ENCODE results near the gene PRKG2. TPM values are rescaled to one million over a fixed set of nuclear protein-coding genes. Genes with fewer than 3 reads are reported as not detected.

Gene PRKG2
- total RNA-seq, 2 experiments from 2014 or later, result 0.12 to 0.58 TPM

GRCh38 chr4:81113024-81113423 lies 102.0 kb downstream of the PRKG2 start:
- DNase-seq, result no peak
- no peak overlapping the region for H3K27ac Mint-ChIP-seq
- H3K27me3 Mint-ChIP-seq, result no peaks in the 10 kb centered on the region
- peaks cover 3% of the 10 kb centered on the region for H3K4me1 Mint-ChIP-seq
- no peaks in the 10 kb centered on the region for H3K36me3 Mint-ChIP-seq
- no peaks in the 10 kb centered on the region for H3K9me3 Mint-ChIP-seq
- no peak overlapping the region for H3K4me3 Mint-ChIP-seq

- Mint-ChIP-seq H3K4me1 (peaks cover 3% of the 10 kb centered on the region), H3K27me3 (no peaks in the 10 kb centered on the region), H3K27ac (no peak overlapping the region), H3K36me3 (no peaks in the 10 kb centered on the region), H3K9me3 (no peaks in the 10 kb centered on the region), H3K4me3 (no peak overlapping the region)
- no peak for DNase-seq
These were observed 105.7 kb downstream of the PRKG2 start for GRCh38 chr4:81109356-81109755.

- H3K27me3 Mint-ChIP-seq, result no peaks in the 10 kb centered on the region
- H3K4me1 Mint-ChIP-seq, result no peaks in the 10 kb centered on the region
- H3K4me3 Mint-ChIP-seq, result no peak overlapping the region
- DNase-seq, result no peak
- H3K36me3 Mint-ChIP-seq, result no peaks in the 10 kb centered on the region
- no peak overlapping the region for H3K27ac Mint-ChIP-seq
- no peaks in the 10 kb centered on the region for H3K9me3 Mint-ChIP-seq
These were observed 108.9 kb downstream of the PRKG2 start for GRCh38 chr4:81106150-81106549.

DNA sequence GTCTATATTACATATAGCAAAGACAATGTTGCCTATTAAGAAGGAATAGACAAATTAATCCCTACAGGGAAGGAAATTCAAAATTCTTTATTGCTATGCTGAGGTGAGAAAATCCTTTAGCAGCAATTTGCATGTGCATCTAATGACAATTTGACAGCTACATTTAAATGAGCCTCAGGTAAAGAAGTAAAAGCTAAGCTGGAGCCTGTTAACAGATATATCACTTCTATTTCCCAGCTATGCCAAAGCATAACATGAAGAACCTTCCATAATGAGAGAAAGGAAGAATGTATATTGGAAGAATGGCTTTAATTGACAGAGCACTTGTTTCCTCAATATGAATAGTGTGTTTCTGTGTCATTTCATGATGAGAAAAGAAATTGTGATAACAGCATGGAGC lies 112.9 kb downstream of the PRKG2 start:
- DNase-seq, result no peak

GRCh38 chr4:81096566-81096965 lies 118.5 kb downstream of the PRKG2 start:
- Mint-ChIP-seq H3K4me1 (no peaks in the 10 kb centered on the region), H3K27ac (no peak overlapping the region), H3K4me3 (no peak overlapping the region), H3K9me3 (no peaks in the 10 kb centered on the region), H3K27me3 (peaks cover 5% of the 10 kb centered on the region), H3K36me3 (no peaks in the 10 kb centered on the region)
- no peak for DNase-seq

More for the DNA sequence above, 112.9 kb downstream of the PRKG2 start:
- no peaks in the 10 kb centered on the region for H3K4me1 Mint-ChIP-seq
- H3K4me3 Mint-ChIP-seq, result no peak overlapping the region
- no peak overlapping the region for H3K27ac Mint-ChIP-seq
- H3K36me3 Mint-ChIP-seq, result no peaks in the 10 kb centered on the region
- H3K27me3 Mint-ChIP-seq, result peaks cover 5% of the 10 kb centered on the region
- no peaks in the 10 kb centered on the region for H3K9me3 Mint-ChIP-seq

DNA sequence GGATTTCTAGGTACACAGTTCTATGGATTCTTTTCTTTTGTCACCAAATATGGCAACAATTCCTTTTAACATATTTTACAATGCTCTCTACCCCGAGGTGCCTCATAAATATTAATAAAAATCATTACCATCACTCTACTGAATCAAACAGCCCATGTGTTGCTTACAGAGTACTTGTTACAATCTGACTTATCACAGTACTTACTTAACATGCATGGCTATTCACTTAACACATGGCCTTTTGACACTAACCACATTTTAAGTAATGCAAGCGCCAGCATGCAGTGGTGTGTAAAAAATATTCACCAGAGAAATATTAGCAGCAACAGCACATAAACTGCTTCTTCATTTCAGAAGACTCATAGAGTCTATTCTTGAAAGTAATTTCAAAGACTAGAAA lies 119.6 kb downstream of the PRKG2 start:
- Mint-ChIP-seq H3K4me1 (no peaks in the 10 kb centered on the region), H3K9me3 (no peaks in the 10 kb centered on the region), H3K4me3 (no peak overlapping the region), H3K27ac (no peak overlapping the region), H3K36me3 (no peaks in the 10 kb centered on the region), H3K27me3 (peaks cover 5% of the 10 kb centered on the region)
- no peak for DNase-seq

DNA sequence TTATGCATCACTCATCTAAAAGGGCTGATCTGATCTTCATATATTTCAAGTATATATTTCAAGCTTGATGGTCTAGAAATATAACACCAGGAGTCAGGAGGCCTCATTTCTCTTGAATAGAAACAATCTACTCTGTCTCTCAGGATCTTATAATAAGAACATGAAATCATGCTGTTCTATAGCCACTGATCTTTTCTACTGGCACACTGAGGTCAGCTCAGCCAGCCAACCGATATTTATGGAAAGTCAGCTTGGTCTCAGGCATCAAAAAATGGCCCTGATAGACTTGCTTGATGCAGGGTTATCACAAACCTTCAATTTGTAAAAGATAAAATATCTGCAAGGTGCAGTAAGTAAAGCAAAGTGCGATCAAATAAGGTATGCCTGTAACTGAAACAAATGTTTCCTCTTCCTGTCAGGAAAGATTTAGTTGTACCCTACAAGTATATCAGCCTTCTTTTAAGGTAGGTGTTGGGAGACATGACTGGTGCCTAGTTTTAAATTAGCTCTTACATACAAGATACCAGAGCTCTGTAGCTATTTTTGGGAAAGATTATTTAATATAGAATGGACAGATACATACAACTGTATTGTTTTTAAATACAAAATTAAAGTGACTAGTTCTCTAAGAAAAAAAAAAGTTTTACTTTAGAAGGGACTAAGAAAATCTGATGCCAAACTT lies 121.2 kb downstream of the PRKG2 start:
- no peaks in the 10 kb centered on the region for H3K4me1 Mint-ChIP-seq
- no peaks in the 10 kb centered on the region for H3K36me3 Mint-ChIP-seq
- DNase-seq, result no peak
- H3K27ac Mint-ChIP-seq, result no peak overlapping the region
- H3K9me3 Mint-ChIP-seq, result no peaks in the 10 kb centered on the region
- H3K27me3 Mint-ChIP-seq, result peaks cover 9% of the 10 kb centered on the region
- no peak overlapping the region for H3K4me3 Mint-ChIP-seq

DNA sequence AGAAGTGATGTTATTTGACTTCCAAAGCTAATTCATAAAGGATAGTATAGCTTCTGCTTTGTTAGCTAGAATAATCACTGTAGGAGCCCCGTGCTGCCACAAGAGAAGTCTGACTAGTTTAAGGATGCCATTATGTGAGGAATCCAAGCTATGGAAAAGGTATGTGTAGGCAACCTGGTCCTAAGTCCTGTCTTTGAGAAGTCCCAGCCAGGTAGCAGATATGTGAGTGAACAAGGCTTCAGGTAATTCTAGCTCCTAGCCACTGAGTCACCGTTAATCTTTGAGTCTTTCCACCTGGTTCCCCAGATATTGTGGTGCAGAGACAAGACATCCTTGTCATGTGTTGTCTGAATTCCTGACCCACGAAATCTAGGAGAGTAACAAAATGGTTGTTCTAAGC lies 129.0 kb downstream of the PRKG2 start:
- Mint-ChIP-seq H3K4me3 (no peak overlapping the region), H3K9me3 (no peaks in the 10 kb centered on the region), H3K4me1 (no peaks in the 10 kb centered on the region), H3K27ac (no peak overlapping the region), H3K36me3 (no peaks in the 10 kb centered on the region), H3K27me3 (peaks cover 10% of the 10 kb centered on the region)
- DNase-seq, result no peak

GRCh38 chr4:81085291-81085690 lies 129.7 kb downstream of the PRKG2 start:
- DNase-seq, result no peak
- H3K27me3 Mint-ChIP-seq, result peaks cover 10% of the 10 kb centered on the region
- no peak overlapping the region for H3K27ac Mint-ChIP-seq
- H3K4me3 Mint-ChIP-seq, result no peak overlapping the region
- H3K9me3 Mint-ChIP-seq, result no peaks in the 10 kb centered on the region
- H3K36me3 Mint-ChIP-seq, result no peaks in the 10 kb centered on the region
- H3K4me1 Mint-ChIP-seq, result no peaks in the 10 kb centered on the region

DNA sequence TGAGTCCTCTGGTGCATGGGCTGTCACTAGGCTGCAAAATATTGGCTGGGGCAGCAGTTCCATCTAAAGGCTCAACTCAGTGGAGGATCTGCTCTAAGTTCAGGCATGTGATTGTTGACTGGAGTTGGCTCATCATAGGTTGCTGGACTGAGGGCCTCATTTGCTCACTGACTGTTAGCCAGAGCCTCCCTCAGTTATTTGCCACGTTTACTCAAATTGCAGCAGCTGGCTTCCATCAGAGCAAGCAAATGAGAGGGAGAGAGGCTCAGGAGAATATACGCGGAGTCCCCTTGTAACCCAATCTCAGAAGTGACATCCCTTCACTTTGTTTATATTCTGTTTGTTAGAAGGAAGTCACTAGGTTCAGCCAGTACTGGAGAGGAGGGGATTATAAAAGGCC lies 130.4 kb downstream of the PRKG2 start:
- Mint-ChIP-seq H3K4me1 (no peaks in the 10 kb centered on the region), H3K27ac (no peak overlapping the region), H3K36me3 (no peaks in the 10 kb centered on the region), H3K4me3 (no peak overlapping the region), H3K9me3 (no peaks in the 10 kb centered on the region), H3K27me3 (peaks cover 10% of the 10 kb centered on the region)
- no peak for DNase-seq

DNA sequence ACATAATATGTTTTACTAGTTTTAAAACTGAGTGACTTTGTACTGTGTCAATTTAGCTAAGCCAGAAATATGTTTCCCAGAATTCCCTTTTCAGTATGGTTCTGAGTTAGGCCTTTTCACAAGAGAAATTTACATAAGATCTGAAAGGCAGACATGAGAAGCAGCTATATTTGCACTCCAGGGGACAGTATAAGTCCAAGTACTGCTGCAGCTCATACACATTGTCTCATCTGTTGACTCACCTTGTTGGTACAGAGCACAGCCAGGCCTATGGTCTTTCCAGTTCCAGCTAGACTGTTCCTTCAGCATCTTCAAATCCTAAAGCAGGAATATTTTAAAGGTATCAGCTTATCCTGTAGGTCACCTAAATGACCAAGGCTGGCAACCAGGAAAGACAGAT lies 131.0 kb downstream of the PRKG2 start:
- no peaks in the 10 kb centered on the region for H3K36me3 Mint-ChIP-seq
- H3K9me3 Mint-ChIP-seq, result no peaks in the 10 kb centered on the region
- no peak overlapping the region for H3K27ac Mint-ChIP-seq

DNA sequence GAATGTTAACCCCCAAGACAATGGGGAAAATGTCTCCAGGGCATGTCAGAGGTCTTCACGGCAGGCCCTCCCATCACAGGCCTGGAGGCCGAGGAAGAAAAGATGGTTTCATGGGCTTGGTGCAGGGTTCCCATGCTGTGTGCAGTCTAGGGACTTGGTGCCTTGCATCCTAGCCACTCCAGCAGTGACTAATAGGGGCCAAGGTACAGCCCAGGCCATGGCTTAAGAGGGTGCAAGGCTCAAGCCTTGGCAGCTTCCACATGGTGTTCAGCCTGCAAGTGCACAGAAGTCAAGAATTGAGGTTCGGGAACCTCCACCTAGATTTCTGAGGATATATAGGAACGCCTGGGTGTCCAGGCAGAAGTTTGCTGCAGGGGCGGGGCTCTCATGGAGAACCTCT lies 133.9 kb downstream of the PRKG2 start:
- DNase-seq, result no peak
- peaks cover 4% of the 10 kb centered on the region for H3K27me3 Mint-ChIP-seq
- no peak overlapping the region for H3K4me3 Mint-ChIP-seq
- no peaks in the 10 kb centered on the region for H3K36me3 Mint-ChIP-seq
- H3K9me3 Mint-ChIP-seq, result no peaks in the 10 kb centered on the region
- H3K27ac Mint-ChIP-seq, result no peak overlapping the region
- H3K4me1 Mint-ChIP-seq, result no peaks in the 10 kb centered on the region

More for the DNA sequence above, 131.0 kb downstream of the PRKG2 start:
- H3K4me1 Mint-ChIP-seq, result no peaks in the 10 kb centered on the region
- DNase-seq, result no peak
- H3K4me3 Mint-ChIP-seq, result no peak overlapping the region
- H3K27me3 Mint-ChIP-seq, result peaks cover 7% of the 10 kb centered on the region

DNA sequence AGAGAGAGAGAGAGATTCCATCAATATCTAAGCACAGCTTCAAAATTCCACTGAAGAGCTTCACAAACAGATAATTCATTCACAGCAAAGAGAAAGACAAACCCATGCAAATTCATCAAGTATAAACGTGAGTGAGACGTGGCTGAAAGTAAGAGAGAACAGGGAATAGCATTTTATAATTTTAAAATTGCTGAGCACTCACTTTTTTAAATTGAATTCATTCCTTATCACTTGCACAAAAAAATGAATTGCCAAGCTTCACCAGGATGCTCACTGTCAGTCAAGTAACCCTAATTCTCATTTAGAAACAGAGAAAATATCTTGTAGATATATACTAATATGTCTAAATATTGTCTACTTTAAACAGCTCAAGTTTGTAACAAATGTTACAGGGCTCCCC lies 144.0 kb downstream of the PRKG2 start:
- Mint-ChIP-seq H3K9me3 (no peaks in the 10 kb centered on the region), H3K27ac (no peak overlapping the region), H3K36me3 (no peaks in the 10 kb centered on the region), H3K4me3 (no peak overlapping the region), H3K4me1 (no peaks in the 10 kb centered on the region), H3K27me3 (peaks cover 19% of the 10 kb centered on the region)
- no peak for DNase-seq

GRCh38 chr4:81069706-81070331 lies 145.2 kb downstream of the PRKG2 start:
- no peaks in the 10 kb centered on the region for H3K4me1 Mint-ChIP-seq
- H3K36me3 Mint-ChIP-seq, result no peaks in the 10 kb centered on the region
- DNase-seq, result peak; percentile 38
- H3K4me3 Mint-ChIP-seq, result no peak overlapping the region
- no peak overlapping the region for H3K27ac Mint-ChIP-seq
- H3K9me3 Mint-ChIP-seq, result no peaks in the 10 kb centered on the region
- peaks cover 21% of the 10 kb centered on the region for H3K27me3 Mint-ChIP-seq

- Mint-ChIP-seq H3K4me3 (no peak overlapping the region), H3K36me3 (no peaks in the 10 kb centered on the region), H3K9me3 (no peaks in the 10 kb centered on the region), H3K27ac (no peak overlapping the region), H3K4me1 (no peaks in the 10 kb centered on the region), H3K27me3 (peaks cover 8% of the 10 kb centered on the region)
- DNase-seq, result no peak
These were observed 149.6 kb downstream of the PRKG2 start for GRCh38 chr4:81065446-81065845.

GRCh38 chr4:81062001-81062400 lies 153.0 kb downstream of the PRKG2 start:
- DNase-seq, result no peak
- Mint-ChIP-seq H3K9me3 (no peaks in the 10 kb centered on the region), H3K4me1 (no peaks in the 10 kb centered on the region), H3K27me3 (peaks cover 6% of the 10 kb centered on the region), H3K27ac (no peak overlapping the region), H3K4me3 (no peak overlapping the region), H3K36me3 (no peaks in the 10 kb centered on the region)

All from activated naive CD8-positive, alpha-beta T cell treated with anti-CD3 and anti-CD28 coated beads for 36 hours (primary cell).